ENCODE data around the gene TERB2.
A peak's percentile ranks its signal among the peaks of the same experiment; 100 is the strongest.
"Not testable (repeated sequence)": the region's sequence is repeated elsewhere in the genome, so short reads cannot be mapped to it uniquely, and the experiment has no call there.

Gene TERB2

GRCh38 chr15:45021348-45021747 lies 64.9 kb downstream of the TERB2 start:
- Mint-ChIP-seq H3K36me3 (no peaks in the 10 kb centered on the region), H3K4me3 (peak overlapping the region; percentile 57), H3K27ac (no peak overlapping the region), H3K27me3 (peaks cover 8% of the 10 kb centered on the region), H3K4me1 (peaks cover 20% of the 10 kb centered on the region), H3K9me3 (no peaks in the 10 kb centered on the region)
- ATAC-seq (ENCODE audit: low read depth) (no peak), DNase-seq (ENCODE audit: low spot score in 2 of 2) (no peak)

- DNase-seq (ENCODE audit: low spot score in 2 of 2) (peak; percentile 83 to 84), ATAC-seq (ENCODE audit: low read depth) (peak; percentile 96)
- H3K27ac Mint-ChIP-seq, result peak within 1 kb of the TSS; percentile 28
- H3K4me1 Mint-ChIP-seq, result peaks cover 20% of the 10 kb centered on the region
- H3K27me3 Mint-ChIP-seq, result peaks cover 8% of the 10 kb centered on the region
- no peaks in the 10 kb centered on the region for H3K36me3 Mint-ChIP-seq
- H3K4me3 Mint-ChIP-seq, result peak within 1 kb of the TSS; percentile 89
- H3K9me3 Mint-ChIP-seq, result no peaks in the 10 kb centered on the region
Measured at GRCh38 chr15:45022871-45023658, 66.6 kb downstream of the TERB2 start, which contains the start of gene SORD. Gene SORD, plus strand, starts transcription at chr15:45023195. Its CDS starts 89 bp downstream, at chr15:45023284.

GRCh38 chr15:45023659-45024225 lies 67.3 kb downstream of the TERB2 start:
- Mint-ChIP-seq H3K4me3 (peak overlapping the region; percentile 89), H3K36me3 (peaks cover 2% of the 10 kb centered on the region), H3K27ac (peak overlapping the region; percentile 28), H3K4me1 (peaks cover 20% of the 10 kb centered on the region), H3K27me3 (peaks cover 6% of the 10 kb centered on the region), H3K9me3 (no peaks in the 10 kb centered on the region)
- DNase-seq (ENCODE audit: low spot score in 2 of 2), result no peak
- no peak for ATAC-seq (ENCODE audit: low read depth)

GRCh38 chr15:45024649-45025048 lies 68.2 kb downstream of the TERB2 start:
- not testable (repeated sequence) for H3K27ac Mint-ChIP-seq; DNase-seq (ENCODE audit: low spot score in 2 of 2); H3K9me3 Mint-ChIP-seq; H3K36me3 Mint-ChIP-seq; H3K4me3 Mint-ChIP-seq; H3K27me3 Mint-ChIP-seq; ATAC-seq (ENCODE audit: low read depth)
- H3K4me1 Mint-ChIP-seq, result peaks cover 22% of the 10 kb centered on the region

GRCh38 chr15:45025627-45026026 lies 69.1 kb downstream of the TERB2 start:
- not testable (repeated sequence) for H3K9me3 Mint-ChIP-seq; H3K27ac Mint-ChIP-seq; H3K27me3 Mint-ChIP-seq; DNase-seq (ENCODE audit: low spot score in 2 of 2); ATAC-seq (ENCODE audit: low read depth); H3K36me3 Mint-ChIP-seq; H3K4me3 Mint-ChIP-seq
- H3K4me1 Mint-ChIP-seq, result peaks cover 24% of the 10 kb centered on the region

GRCh38 chr15:45026651-45027190 lies 70.2 kb downstream of the TERB2 start:
- Mint-ChIP-seq H3K4me3 (no peak overlapping the region), H3K27ac (no peak overlapping the region), H3K27me3 (no peaks in the 10 kb centered on the region), H3K36me3 (peaks cover 14% of the 10 kb centered on the region), H3K9me3 (no peaks in the 10 kb centered on the region), H3K4me1 (peaks cover 24% of the 10 kb centered on the region)
- ATAC-seq (ENCODE audit: low read depth) (no peak), DNase-seq (ENCODE audit: low spot score in 2 of 2) (no peak)

GRCh38 chr15:45027220-45027619 lies 70.7 kb downstream of the TERB2 start:
- Mint-ChIP-seq H3K27me3 (no peaks in the 10 kb centered on the region), H3K4me3 (no peak overlapping the region), H3K27ac (no peak overlapping the region), H3K4me1 (peaks cover 24% of the 10 kb centered on the region), H3K9me3 (no peaks in the 10 kb centered on the region), H3K36me3 (peaks cover 14% of the 10 kb centered on the region)
- DNase-seq (ENCODE audit: low spot score in 2 of 2), result no peak
- no peak for ATAC-seq (ENCODE audit: low read depth)

Data from memory B cell (primary cell).